MCF 10A (cell line): ENCODE data around the gene MYLK. TPM values are rescaled to one million over a fixed set of nuclear protein-coding genes. Genes with fewer than 3 reads are reported as not detected.

Experiments
- BruUV-seq: library from RNA; stranded (reverse); fragments of 400-500 nt; replicated peaks from 2 replicates; lab custom pipeline; 2021; lab: Mats Ljungman, UMichigan
- CTCF ChIA-PET: fragments of 300-600 bp; sonication (Branson Sonifier 250); formaldehyde crosslinking; extraction: SDS; loops from one replicate; lab custom pipeline; 2021; ENCODE audit warnings: antibody characterized with exemption, inconsistent platforms; lab: Yijun Ruan, JAX
- POLR2A ChIA-PET: fragments of 300-600, 350-650 bp; sonication (Branson Sonifier 250); formaldehyde crosslinking; extraction: SDS; loops from one replicate; lab custom pipeline; 2020; ENCODE audit warnings: antibody characterized with exemption, inconsistent platforms; lab: Yijun Ruan, JAX
- DNase-seq: peaks from one replicate; pipeline ENCODE4 v3.0.0-alpha.2; 2018; ENCODE audit not compliant: unreplicated experiment
- H3K27ac Mint-ChIP-seq: one replicate; pipeline ENCODE4 v1.8.0; 2022; ENCODE audit warnings: mild to moderate bottlenecking, low read depth, mixed read lengths; ENCODE audit not compliant: unreplicated experiment
- H3K27me3 Mint-ChIP-seq: one replicate; pipeline ENCODE4 v1.8.0; 2022; ENCODE audit warnings: mixed read lengths; ENCODE audit not compliant: insufficient read depth, unreplicated experiment
- H3K36me3 Mint-ChIP-seq: one replicate; pipeline ENCODE4 v1.8.0; 2022; ENCODE audit warnings: mild to moderate bottlenecking, moderate library complexity, mixed read lengths; ENCODE audit not compliant: insufficient read depth, unreplicated experiment
- H3K4me1 Mint-ChIP-seq: one replicate; pipeline ENCODE4 v1.8.0; 2022; ENCODE audit warnings: mixed read lengths; ENCODE audit not compliant: insufficient read depth, unreplicated experiment
- H3K4me3 Mint-ChIP-seq: one replicate; pipeline ENCODE4 v1.8.0; 2022; ENCODE audit warnings: mild to moderate bottlenecking, moderate library complexity, mixed read lengths; ENCODE audit not compliant: unreplicated experiment
- H3K9me3 Mint-ChIP-seq: one replicate; pipeline ENCODE4 v1.8.0; 2022; ENCODE audit warnings: mixed read lengths; ENCODE audit not compliant: unreplicated experiment
- CTCF ChIP-seq: fragments of 200-600 bp; IDR thresholded peaks from one replicate; pipeline ENCODE4 v1.8.0; 2022; ENCODE audit warnings: antibody characterized with exemption, mild to moderate bottlenecking; ENCODE audit not compliant: unreplicated experiment
- intact Hi-C: fragments of 100-400 bp; cut with micrococcal nuclease; formaldehyde crosslinking; loops from 2 replicates; pipeline ENCODE4 v1.14.1; 2022
- total RNA-seq: library from RNA; stranded (reverse); gene quantifications from 2 replicates; pipeline ENCODE4 v1.2.3, GENCODE V29; 2022

The MYLK gene
- total RNA-seq, 1 experiment from 2014 or later = 2.3 TPM

GRCh38 chr3:123926396-123926795, 42.3 kb upstream of the MYLK start:
- TF ChIP-seq CTCF = no peak
- intact Hi-C loops = no loop called here
- CTCF ChIA-PET = interaction anchor here (0.6 to 1.4 kb wide), 3 partner anchors 10 to 154 kb away, joined by 3 to 7 read pairs (median 4); no protein-coding TSS in a partner anchor
- Mint-ChIP-seq H3K4me1 (no peaks in the 10 kb centered on the region), H3K4me3 (no peak overlapping the region), H3K27ac (no peak overlapping the region), H3K27me3 (no peaks in the 10 kb centered on the region), H3K9me3 (peaks cover 11% of the 10 kb centered on the region), H3K36me3 (peaks cover 42% of the 10 kb centered on the region)
- no TSS peak for BruUV-seq
- POLR2A ChIA-PET = no interaction called here
- DNase-seq = no peak

GRCh38 chr3:123920868-123921267, 36.7 kb upstream of the MYLK start:
- Mint-ChIP-seq H3K27me3 (no peaks in the 10 kb centered on the region), H3K36me3 (peaks cover 28% of the 10 kb centered on the region), H3K27ac (no peak overlapping the region), H3K4me3 (no peak overlapping the region), H3K4me1 (no peaks in the 10 kb centered on the region), H3K9me3 (peaks cover 29% of the 10 kb centered on the region)
- BruUV-seq = no TSS peak
- ChIA-PET CTCF (no interaction called here), POLR2A (no interaction called here)
- no peak for TF ChIP-seq CTCF
- no peak for DNase-seq
- intact Hi-C loops = no loop called here

GRCh38 chr3:123920383-123920782, 36.3 kb upstream of the MYLK start:
- Mint-ChIP-seq H3K36me3 (peaks cover 27% of the 10 kb centered on the region), H3K27ac (no peak overlapping the region), H3K9me3 (peaks cover 29% of the 10 kb centered on the region), H3K4me1 (no peaks in the 10 kb centered on the region), H3K4me3 (no peak overlapping the region), H3K27me3 (no peaks in the 10 kb centered on the region)
- BruUV-seq = no TSS peak
- no peak for DNase-seq
- intact Hi-C loops = no loop called here
- no peak for TF ChIP-seq CTCF
- CTCF ChIA-PET = no interaction called here
- POLR2A ChIA-PET = no interaction called here

- no TSS peak for BruUV-seq
- intact Hi-C loops = no loop called here
- Mint-ChIP-seq H3K27ac (no peak overlapping the region), H3K27me3 (no peaks in the 10 kb centered on the region), H3K4me3 (no peak overlapping the region), H3K4me1 (no peaks in the 10 kb centered on the region), H3K9me3 (peaks cover 29% of the 10 kb centered on the region), H3K36me3 (peaks cover 21% of the 10 kb centered on the region)
- POLR2A ChIA-PET = no interaction called here
- CTCF ChIA-PET = interaction anchor here (0.6 kb wide), 1 partner anchor 129 kb away, joined by 3 read pairs; no protein-coding TSS in a partner anchor
- no peak for TF ChIP-seq CTCF
- no peak for DNase-seq
These were observed 35.2 kb upstream of the MYLK start for GRCh38 chr3:123919353-123919752.
